Choroid plexus epithelial cell (primary cell): ENCODE measurements around the gene TMC5.
"Not testable (repeated sequence)": the region's sequence is repeated elsewhere in the genome, so short reads cannot be mapped to it uniquely, and the experiment has no call there.

Experiments
- DNase-seq: peaks from one replicate; pipeline ENCODE4 v3.0.0-alpha.2; 2010; ENCODE audit warnings: low read depth
- H3K4me3 ChIP-seq: 2 replicates; pipeline ENCODE4 v1.5.1; 2011; ENCODE audit warnings: low read depth, mild to moderate bottlenecking, control low read depth, low read length, moderate library complexity
- CTCF ChIP-seq: conservative IDR thresholded peaks from 2 replicates; pipeline ENCODE4 v1.5.1; 2011; ENCODE audit warnings: low read depth, mild to moderate bottlenecking, control low read depth, inconsistent platforms, low read length, moderate library complexity

TMC5 gene

GRCh38 chr16:19410435-19411171, 7.1 kb upstream of the TMC5 start:
- H3K4me3 ChIP-seq: no peak overlapping the region
- no peak for TF ChIP-seq CTCF
- DNase-seq: no peak

GRCh38 chr16:19411298-19411697, 6.4 kb upstream of the TMC5 start:
- no peak overlapping the region for H3K4me3 ChIP-seq
- DNase-seq: no peak
- TF ChIP-seq CTCF: no peak

GRCh38 chr16:19412055-19412454, 5.6 kb upstream of the TMC5 start:
- DNase-seq, H3K4me3 ChIP-seq: not testable (repeated sequence)

GRCh38 chr16:19415461-19415860, 2.2 kb upstream of the TMC5 start:
- TF ChIP-seq CTCF: no peak
- H3K4me3 ChIP-seq: no peak overlapping the region
- DNase-seq: no peak

- TF ChIP-seq CTCF: no peak
- no peak overlapping the region for H3K4me3 ChIP-seq
- DNase-seq: no peak
Measured at GRCh38 chr16:19415918-19416317, 1.8 kb upstream of the TMC5 start.

- TF ChIP-seq CTCF: no peak
- no peak for DNase-seq
- H3K4me3 ChIP-seq: no peak overlapping the region
Measured at GRCh38 chr16:19418200-19418599, 517 bp downstream of the TMC5 start.

GRCh38 chr16:19419698-19420075, 2.0 kb downstream of the TMC5 start:
- no peak for DNase-seq
- TF ChIP-seq CTCF: no peak
- H3K4me3 ChIP-seq: no peak overlapping the region
